Gastroesophageal sphincter (tissue), 3 donors: ENCODE results near the gene ORM2.

Source experiments
- EP300 ChIP-seq: sonication (generic); formaldehyde crosslinking; IDR thresholded peaks from one replicate; pipeline ENCODE4 v1.6.1; 2017; ENCODE audit warnings: antibody characterized with exemption, mild to moderate bottlenecking
- POLR2A ChIP-seq, 2 donors: fragments of 450-650 bp; IDR thresholded peaks; one replicate each; pipeline ENCODE4 v1.6.1; 2017; ENCODE audit warnings: antibody characterized with exemption in 2 of 2, mild to moderate bottlenecking in 2 of 2, moderate library complexity in 1 of 2
- POLR2AphosphoS5 ChIP-seq: sonication (generic); formaldehyde crosslinking; IDR thresholded peaks from one replicate; pipeline ENCODE4 v1.6.1; 2017; ENCODE audit warnings: antibody characterized with exemption
- TF ChIP-seq, protein P1 (sequence below), 4 experiments: fragments of 200-600 bp in 2 of 4; fragments of 450-650 bp in 2 of 4; sonication (generic) in 1 of 4; IDR thresholded peaks; one replicate each; pipeline ENCODE4 v1.5.1; 2017 to 2019; ENCODE audit warnings: antibody characterized with exemption in 4 of 4, mild to moderate bottlenecking in 2 of 4, moderate library complexity in 2 of 4

- TF ChIP-seq, protein P1, sequence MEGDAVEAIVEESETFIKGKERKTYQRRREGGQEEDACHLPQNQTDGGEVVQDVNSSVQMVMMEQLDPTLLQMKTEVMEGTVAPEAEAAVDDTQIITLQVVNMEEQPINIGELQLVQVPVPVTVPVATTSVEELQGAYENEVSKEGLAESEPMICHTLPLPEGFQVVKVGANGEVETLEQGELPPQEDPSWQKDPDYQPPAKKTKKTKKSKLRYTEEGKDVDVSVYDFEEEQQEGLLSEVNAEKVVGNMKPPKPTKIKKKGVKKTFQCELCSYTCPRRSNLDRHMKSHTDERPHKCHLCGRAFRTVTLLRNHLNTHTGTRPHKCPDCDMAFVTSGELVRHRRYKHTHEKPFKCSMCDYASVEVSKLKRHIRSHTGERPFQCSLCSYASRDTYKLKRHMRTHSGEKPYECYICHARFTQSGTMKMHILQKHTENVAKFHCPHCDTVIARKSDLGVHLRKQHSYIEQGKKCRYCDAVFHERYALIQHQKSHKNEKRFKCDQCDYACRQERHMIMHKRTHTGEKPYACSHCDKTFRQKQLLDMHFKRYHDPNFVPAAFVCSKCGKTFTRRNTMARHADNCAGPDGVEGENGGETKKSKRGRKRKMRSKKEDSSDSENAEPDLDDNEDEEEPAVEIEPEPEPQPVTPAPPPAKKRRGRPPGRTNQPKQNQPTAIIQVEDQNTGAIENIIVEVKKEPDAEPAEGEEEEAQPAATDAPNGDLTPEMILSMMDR (IDR thresholded peaks at IDR 0.05) = no peak
- TF ChIP-seq EP300 (no peak), POLR2A (IDR thresholded peaks at IDR 0.05) (no peak), POLR2AphosphoS5 (no peak)
Observed at GRCh38 chr9:114344188-114344566, 14.5 kb downstream of the ORM2 start.
